ENCODE measurements around the gene EXOC3L1. TPM values are rescaled to one million over a fixed set of nuclear protein-coding genes. Genes with fewer than 3 reads are reported as not detected.

The EXOC3L1 gene
- total and polyA plus RNA-seq, 4 donors, result 9.7 to 16.5 (median 12.0) TPM

DNA sequence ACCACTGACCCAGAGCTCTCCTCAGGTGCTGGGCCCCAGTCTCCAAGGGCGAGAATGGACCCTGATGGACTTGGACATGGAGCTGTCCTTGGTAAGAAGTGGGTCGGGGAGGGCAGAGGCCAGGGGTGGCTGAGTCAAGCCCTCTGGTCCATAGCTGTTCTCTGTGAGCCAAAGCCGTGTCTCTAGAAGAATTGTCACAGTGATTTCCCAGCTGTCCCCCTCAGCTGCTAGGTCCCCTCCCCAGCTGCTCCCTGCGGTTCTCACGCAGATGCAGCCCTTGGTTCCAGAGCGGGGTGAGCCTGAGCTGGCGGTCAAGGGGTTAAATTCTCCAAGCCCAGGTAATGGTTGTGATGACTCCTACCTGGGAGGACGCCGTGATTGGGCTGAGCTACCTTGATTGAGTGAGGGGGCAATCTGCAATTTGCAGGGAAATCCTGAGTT, 20.9 kb downstream of the EXOC3L1 start:
- Histone ChIP-seq H3K27me3 (ENCODE audit: control insufficient read depth in 3 of 3, insufficient read depth in 3 of 3, low read length in 2 of 3) (peaks cover 0 to 70% (median 41%) of the 10 kb centered on the region in 3 donors), H3K9ac (ENCODE audit: insufficient read depth in 1 of 2, low read length in 2 of 2) (no peak overlapping the region), H3K27ac (ENCODE audit: low read depth in 1 of 2, low read length in 1 of 2) (peak overlapping the region in 1 of 2 donors; percentile 90), H3K4me3 (no peak overlapping the region), H3K36me3 (ENCODE audit: control insufficient read depth in 4 of 4, insufficient read depth in 4 of 4, low read length in 4 of 4) (no peaks in the 10 kb centered on the region), H3K4me1 (ENCODE audit: control insufficient read depth in 5 of 5, insufficient read depth in 5 of 5, low read length in 5 of 5) (peaks cover 0 to 38% (median 10%) of the 10 kb centered on the region in 5 donors), H3K9me3 (ENCODE audit: control insufficient read depth in 4 of 4, insufficient read depth in 3 of 4, low read length in 3 of 4) (no peaks in the 10 kb centered on the region)
- no peak for TF ChIP-seq CTCF (IDR thresholded peaks at IDR 0.05; ENCODE audit: control extremely low read depth, extremely low read depth)
- DNase-seq, result no peak
- whole genome bisulfite sequencing, 2 donors, result 56 to 57% methylated on average over 9 of the region's 9 CpGs
- no peak for ATAC-seq (ENCODE audit: insufficient read depth, low FRiP score)

GRCh38 chr16:67167588-67167987, 22.3 kb downstream of the EXOC3L1 start:
- 94 to 95% methylated on average over 7 of the region's 7 CpGs for WGBS, 2 donors

GRCh38 chr16:67166598-67167168, 23.3 kb downstream of the EXOC3L1 start:
- 73 to 81% methylated on average over 5 of the region's 5 CpGs for WGBS, 2 donors

More at GRCh38 chr16:67167588-67167987, 22.3 kb downstream of the EXOC3L1 start:
- peaks cover 0 to 72% (median 42%) of the 10 kb centered on the region in 3 donors for H3K27me3 ChIP-seq (ENCODE audit: control insufficient read depth in 3 of 3, insufficient read depth in 3 of 3, low read length in 2 of 3)
- H3K36me3 ChIP-seq (ENCODE audit: control insufficient read depth in 4 of 4, insufficient read depth in 4 of 4, low read length in 4 of 4), result peaks cover 0 to 5% (median 0%) of the 10 kb centered on the region in 4 donors
- ATAC-seq (ENCODE audit: insufficient read depth, low FRiP score), result no peak
- no peak for TF ChIP-seq CTCF (IDR thresholded peaks at IDR 0.05; ENCODE audit: control extremely low read depth, extremely low read depth)
- H3K4me3 ChIP-seq, result no peak overlapping the region
- H3K9ac ChIP-seq (ENCODE audit: insufficient read depth in 1 of 2, low read length in 2 of 2), result no peak overlapping the region
- peaks cover 0 to 42% (median 19%) of the 10 kb centered on the region in 5 donors for H3K4me1 ChIP-seq (ENCODE audit: control insufficient read depth in 5 of 5, insufficient read depth in 5 of 5, low read length in 5 of 5)
- H3K9me3 ChIP-seq (ENCODE audit: control insufficient read depth in 4 of 4, insufficient read depth in 3 of 4, low read length in 3 of 4), result peaks cover 0 to 2% (median 0%) of the 10 kb centered on the region in 4 donors
- H3K27ac ChIP-seq (ENCODE audit: low read depth in 1 of 2, low read length in 1 of 2), result no peak overlapping the region
- no peak for DNase-seq

More at GRCh38 chr16:67166598-67167168, 23.3 kb downstream of the EXOC3L1 start:
- peaks cover 0 to 2% (median 0%) of the 10 kb centered on the region in 4 donors for H3K9me3 ChIP-seq (ENCODE audit: control insufficient read depth in 4 of 4, insufficient read depth in 3 of 4, low read length in 3 of 4)
- no peak overlapping the region for H3K27ac ChIP-seq (ENCODE audit: low read depth in 1 of 2, low read length in 1 of 2)
- H3K4me3 ChIP-seq, result no peak overlapping the region
- no peak for TF ChIP-seq CTCF (IDR thresholded peaks at IDR 0.05; ENCODE audit: control extremely low read depth, extremely low read depth)
- H3K27me3 ChIP-seq (ENCODE audit: control insufficient read depth in 3 of 3, insufficient read depth in 3 of 3, low read length in 2 of 3), result peaks cover 0 to 75% (median 48%) of the 10 kb centered on the region in 3 donors
- no peak for ATAC-seq (ENCODE audit: insufficient read depth, low FRiP score)
- no peak for DNase-seq
- peaks cover 0 to 42% (median 19%) of the 10 kb centered on the region in 5 donors for H3K4me1 ChIP-seq (ENCODE audit: control insufficient read depth in 5 of 5, insufficient read depth in 5 of 5, low read length in 5 of 5)
- peaks cover 0 to 5% (median 0%) of the 10 kb centered on the region in 4 donors for H3K36me3 ChIP-seq (ENCODE audit: control insufficient read depth in 4 of 4, insufficient read depth in 4 of 4, low read length in 4 of 4)
- no peak overlapping the region for H3K9ac ChIP-seq (ENCODE audit: insufficient read depth in 1 of 2, low read length in 2 of 2)

Data from lung (tissue), 12 donors.